ENCODE data around the gene LIFR.

Gene LIFR

DNA sequence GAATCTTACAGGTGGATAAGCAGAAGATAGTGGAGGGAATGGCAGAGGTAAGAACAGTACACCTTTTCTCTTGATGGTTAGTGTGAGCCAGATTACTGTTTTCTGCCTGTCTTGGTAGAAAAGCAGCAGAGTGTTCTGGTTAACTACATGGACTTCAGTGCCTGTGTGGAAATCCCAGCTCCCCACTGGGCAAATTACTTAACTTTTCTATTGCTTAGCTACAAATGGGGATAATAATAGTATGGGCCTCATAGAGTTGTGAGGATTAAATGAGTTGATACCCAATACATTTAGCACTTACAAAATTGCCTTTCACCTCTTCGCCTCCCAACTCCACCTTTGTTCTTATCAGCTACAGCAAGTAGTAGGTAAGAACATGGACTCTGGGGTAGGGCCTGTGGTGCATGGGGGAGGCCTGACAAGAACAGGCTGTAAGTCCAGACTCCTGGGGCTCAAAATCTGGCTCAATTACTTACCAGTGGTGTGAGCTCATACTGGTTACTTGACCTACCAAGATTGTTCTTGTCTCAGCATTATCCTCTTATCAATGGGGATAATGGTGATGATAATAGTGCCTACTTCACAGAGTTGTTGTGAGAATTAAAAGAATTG lies 125.1 kb downstream of the LIFR start:
- no peak for DNase-seq

DNA sequence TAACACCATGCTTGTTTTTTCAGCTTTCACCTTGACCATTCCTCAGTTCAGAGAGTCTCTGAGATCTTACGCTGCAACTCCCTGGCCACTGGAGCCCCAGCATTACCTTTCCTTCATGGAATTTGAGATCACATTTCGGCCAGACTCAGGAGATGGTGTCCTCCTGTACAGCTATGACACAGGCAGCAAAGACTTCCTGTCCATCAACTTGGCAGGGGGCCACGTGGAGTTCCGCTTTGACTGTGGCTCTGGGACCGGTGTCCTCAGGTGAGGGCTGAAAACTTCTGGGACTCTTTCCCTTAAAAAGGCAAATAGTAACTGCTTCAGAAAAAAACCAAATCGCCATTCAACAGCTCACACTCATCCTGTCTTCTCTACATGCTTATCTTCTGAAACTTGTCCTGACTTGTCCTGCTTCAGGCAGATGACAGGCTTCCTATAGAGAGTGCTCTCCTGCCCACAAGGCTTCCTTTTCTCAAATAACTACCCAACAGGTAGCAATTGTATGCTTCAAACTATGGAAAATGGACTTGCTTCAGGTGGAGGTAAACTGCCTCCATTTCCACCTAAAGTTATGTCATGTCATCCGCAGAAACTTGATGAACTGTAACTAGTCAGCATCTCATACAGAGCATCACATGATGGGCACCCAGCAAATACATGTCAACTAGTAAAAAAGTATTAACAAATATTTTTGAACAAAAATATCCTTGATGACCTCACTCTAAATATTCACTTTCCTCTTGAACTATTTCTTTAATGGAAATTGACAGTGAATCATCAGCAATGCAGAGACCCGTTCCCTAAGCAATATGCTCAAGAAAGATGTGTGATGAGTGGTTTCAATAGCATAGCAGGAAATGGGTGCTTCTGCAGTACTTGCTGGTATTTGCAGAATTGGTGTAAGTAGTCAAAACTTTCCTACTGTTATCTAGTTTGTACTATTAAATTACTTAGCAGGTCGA lies 129.2 kb downstream of the LIFR start:
- no peak for DNase-seq

DNA sequence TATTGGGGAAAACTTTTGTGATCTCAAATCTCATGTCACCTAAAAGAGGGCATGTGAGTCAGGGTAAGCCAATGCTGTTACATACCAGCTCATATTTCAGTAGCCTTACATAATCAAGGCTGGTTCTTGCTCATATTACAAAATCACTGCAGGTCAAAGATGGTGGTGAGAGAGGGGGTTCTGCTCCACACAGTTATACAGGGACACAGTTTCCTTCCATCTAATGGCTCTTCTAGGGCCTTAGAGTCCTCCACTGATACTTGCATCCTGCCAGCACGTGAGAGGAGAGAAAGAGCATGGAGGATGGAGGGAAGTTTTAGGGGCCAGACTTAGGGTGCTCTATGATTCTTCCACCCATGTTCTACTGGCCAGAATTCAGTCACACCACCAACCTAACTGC lies 130.0 kb downstream of the LIFR start:
- no peak for DNase-seq

All from inflammatory macrophage (primary cell).